Trophoblast cell (in vitro differentiated cells and primary cell): Measurements from ENCODE around the gene GOLGA2.

Experiments used
- DNase-seq, 2 donors: peaks; one replicate each; pipeline ENCODE4 v3.0.0-alpha.2; 2016
- H2AFZ ChIP-seq: 2 replicates; pipeline ENCODE4 v1.6.1; 2013; ENCODE audit warnings: low read length, moderate library complexity, mild to moderate bottlenecking; ENCODE audit not compliant: insufficient read depth, poor library complexity
- H2AK5ac ChIP-seq: 2 replicates; pipeline ENCODE4 v1.6.1; 2013; ENCODE audit warnings: mild to moderate bottlenecking, low read length
- H2BK120ac ChIP-seq: 2 replicates; pipeline ENCODE4 v1.6.1; 2013; ENCODE audit warnings: low read length, mild to moderate bottlenecking, moderate library complexity; ENCODE audit not compliant: insufficient read depth, poor library complexity
- H2BK12ac ChIP-seq: 2 replicates; pipeline ENCODE4 v1.6.1; 2013; ENCODE audit warnings: mild to moderate bottlenecking, low read length, moderate library complexity
- H2BK5ac ChIP-seq: 2 replicates; pipeline ENCODE4 v1.6.1; 2013; ENCODE audit warnings: low read length, low read depth, moderate library complexity, mild to moderate bottlenecking; ENCODE audit not compliant: poor library complexity
- H3K14ac ChIP-seq: 2 replicates; pipeline ENCODE4 v1.6.1; 2013; ENCODE audit warnings: mild to moderate bottlenecking, low read length
- H3K18ac ChIP-seq: 2 replicates; pipeline ENCODE4 v1.6.1; 2013; ENCODE audit warnings: mild to moderate bottlenecking, low read length
- H3K23ac ChIP-seq: 2 replicates; pipeline ENCODE4 v1.6.1; 2013; ENCODE audit warnings: low read length
- H3K27ac ChIP-seq: 2 replicates; pipeline ENCODE4 v1.5.1; 2013; ENCODE audit warnings: low read depth, mild to moderate bottlenecking, inconsistent platforms, low read length, moderate library complexity
- H3K27me3 ChIP-seq: 2 replicates; pipeline ENCODE4 v1.6.1; 2013; ENCODE audit warnings: inconsistent platforms, mild to moderate bottlenecking, low read length, moderate library complexity; ENCODE audit not compliant: insufficient read depth
- H3K36me3 ChIP-seq, 2 experiments: 1 replicate in 1 of 2; 2 replicates in 1 of 2; pipeline ENCODE4 v1.6.1; 2013; ENCODE audit warnings: low read length in 2 of 2, mild to moderate bottlenecking in 2 of 2, moderate library complexity in 1 of 2; ENCODE audit not compliant: insufficient read depth in 2 of 2, control insufficient read depth in 1 of 2
- H3K4ac ChIP-seq: 2 replicates; pipeline ENCODE4 v1.6.1; 2013; ENCODE audit warnings: low read depth, mild to moderate bottlenecking, low read length, moderate library complexity
- H3K4me1 ChIP-seq, 2 experiments: 1 replicate in 1 of 2; 2 replicates in 1 of 2; pipeline ENCODE4 v1.6.1; 2013; ENCODE audit warnings: low read length in 2 of 2, mild to moderate bottlenecking in 2 of 2, moderate library complexity in 1 of 2; ENCODE audit not compliant: insufficient read depth in 2 of 2, control insufficient read depth in 1 of 2
- H3K4me2 ChIP-seq: 2 replicates; pipeline ENCODE4 v1.6.1; 2013; ENCODE audit warnings: inconsistent platforms, mild to moderate bottlenecking, low read length, moderate library complexity
- H3K4me3 ChIP-seq: 2 replicates; pipeline ENCODE4 v1.5.1; 2013; ENCODE audit warnings: mild to moderate bottlenecking, low read depth, low read length, inconsistent platforms
- H3K79me1 ChIP-seq: one replicate; pipeline ENCODE4 v1.6.1; 2013; ENCODE audit warnings: low read length
- H3K79me2 ChIP-seq: 2 replicates; pipeline ENCODE4 v1.6.1; 2013; ENCODE audit warnings: low read length, mild to moderate bottlenecking; ENCODE audit not compliant: control insufficient read depth, insufficient read depth, poor library complexity
- H3K9ac ChIP-seq: 2 replicates; pipeline ENCODE4 v1.6.1; 2013; ENCODE audit warnings: mild to moderate bottlenecking, low read length
- H3K9me3 ChIP-seq: 2 replicates; pipeline ENCODE4 v1.6.1; 2013; ENCODE audit warnings: low read depth, mild to moderate bottlenecking, control low read depth, inconsistent platforms, low read length; ENCODE audit not compliant: insufficient read depth
- H4K12ac ChIP-seq: 2 replicates; pipeline ENCODE4 v1.6.1; 2013; ENCODE audit warnings: low read depth, mild to moderate bottlenecking, low read length, moderate library complexity
- H4K8ac ChIP-seq: 2 replicates; pipeline ENCODE4 v1.6.1; 2013; ENCODE audit warnings: low read depth, mild to moderate bottlenecking, low read length, moderate library complexity
- H4K91ac ChIP-seq: one replicate; pipeline ENCODE4 v1.6.1; 2013; ENCODE audit warnings: low read depth, mild to moderate bottlenecking, low read length, moderate library complexity
- WGBS: extraction: QIAGEN DNeasy Blood & Tissue Kit; methylation state at CpG from one replicate; pipeline ENCODE4 v1.1.7; 2013; ENCODE audit warnings: missing lambda C conversion rate; ENCODE audit not compliant: insufficient read length, insufficient coverage; ENCODE audit errors: extremely low coverage; 5-methylcytosine and 5-hydroxymethylcytosine counted together

Gene GOLGA2

GRCh38 chr9:128266868-128267590 lies 8.8 kb downstream of the GOLGA2 start:
- Histone ChIP-seq H3K9ac (no peak overlapping the region), H4K8ac (no peak overlapping the region), H3K79me1 (no peaks in the 10 kb centered on the region), H2BK12ac (no peak overlapping the region), H3K27me3 (no peaks in the 10 kb centered on the region), H3K36me3 (peaks cover 54 to 70% of the 10 kb centered on the region in 2 experiments), H3K4ac (no peak overlapping the region), H3K79me2 (no peaks in the 10 kb centered on the region), H3K4me1 (peaks cover 4 to 9% of the 10 kb centered on the region in 2 experiments), H2AFZ (no peak overlapping the region), H3K18ac (no peak overlapping the region), H2BK120ac (no peak overlapping the region), H4K12ac (no peak overlapping the region), H3K9me3 (peaks cover 3% of the 10 kb centered on the region), H2BK5ac (no peak overlapping the region), H3K27ac (no peak overlapping the region), H4K91ac (no peak overlapping the region), H3K23ac (no peak overlapping the region), H3K4me3 (no peak overlapping the region), H2AK5ac (no peak overlapping the region), H3K14ac (no peak overlapping the region), H3K4me2 (no peak overlapping the region)
- no CpG with 5 or more reads among the region's 15 CpGs for WGBS
- no peak for DNase-seq

DNA sequence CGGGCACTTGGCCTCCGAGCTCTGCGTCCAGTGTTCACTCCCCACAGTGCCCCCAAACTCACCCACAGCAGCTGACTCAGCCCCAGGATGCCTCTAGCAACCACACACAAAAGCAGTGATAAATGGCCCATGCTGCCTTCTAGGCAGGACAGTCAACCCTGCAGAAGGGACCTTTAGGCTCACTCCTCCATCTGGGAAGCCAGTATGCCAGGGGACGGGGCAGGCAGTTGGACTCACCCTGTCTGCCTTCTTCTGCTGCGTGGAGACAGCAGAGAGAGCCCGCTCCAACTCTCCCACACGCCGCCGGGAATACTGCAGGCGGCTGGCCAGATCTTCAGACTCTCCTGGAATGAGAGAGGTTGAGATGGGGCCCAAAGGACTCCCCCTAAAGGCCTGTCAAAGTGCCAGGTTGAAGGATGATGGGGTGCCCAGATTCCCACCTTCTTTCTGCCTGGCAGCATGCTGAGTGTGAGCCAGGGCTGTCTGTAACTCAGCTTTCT lies 10.4 kb downstream of the GOLGA2 start:
- no peak overlapping the region for H3K14ac ChIP-seq

DNA sequence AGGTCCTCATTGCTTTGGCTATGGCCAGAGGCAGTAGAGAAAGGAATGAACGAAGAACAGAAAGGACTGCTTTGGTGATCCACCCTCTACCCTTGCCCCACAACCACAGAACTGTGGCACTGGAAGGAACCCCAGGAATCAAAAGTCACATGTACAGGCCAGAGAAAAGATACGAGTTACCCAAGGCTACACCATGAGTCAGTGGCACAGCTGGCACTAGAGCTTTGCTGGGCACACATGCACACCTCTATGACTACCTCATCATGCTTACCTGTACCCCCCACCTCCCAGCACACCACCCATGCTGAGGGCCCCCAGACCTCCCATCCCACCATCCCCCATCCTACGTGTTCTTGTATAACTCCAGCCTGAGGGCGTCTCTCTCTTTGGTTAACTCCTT lies 13.1 kb downstream of the GOLGA2 start:
- H3K27ac ChIP-seq, result no peak overlapping the region
- no peak overlapping the region for H4K91ac ChIP-seq
- no peak overlapping the region for H3K18ac ChIP-seq
- H2BK5ac ChIP-seq, result no peak overlapping the region
- DNase-seq, result no peak
- H3K9ac ChIP-seq, result no peak overlapping the region
- no peaks in the 10 kb centered on the region for H3K27me3 ChIP-seq
- no peaks in the 10 kb centered on the region for H3K4me1 ChIP-seq
- H3K79me1 ChIP-seq, result no peaks in the 10 kb centered on the region
- no peak overlapping the region for H2AFZ ChIP-seq
- no peak overlapping the region for H3K23ac ChIP-seq
- WGBS, result no CpG with 5 or more reads among the region's 4 CpGs
- no peak overlapping the region for H4K8ac ChIP-seq
- no peak overlapping the region for H4K12ac ChIP-seq
- H2BK12ac ChIP-seq, result no peak overlapping the region
- H3K9me3 ChIP-seq, result no peaks in the 10 kb centered on the region
- no peak overlapping the region for H2AK5ac ChIP-seq
- H3K14ac ChIP-seq, result no peak overlapping the region
- H3K4me2 ChIP-seq, result no peak overlapping the region
- no peaks in the 10 kb centered on the region for H3K79me2 ChIP-seq
- H3K4ac ChIP-seq, result no peak overlapping the region
- H3K36me3 ChIP-seq, result peaks cover 74 to 85% of the 10 kb centered on the region in 2 experiments
- no peak overlapping the region for H2BK120ac ChIP-seq
- no peak overlapping the region for H3K4me3 ChIP-seq

More for the DNA sequence above, 10.4 kb downstream of the GOLGA2 start:
- no peak overlapping the region for H4K91ac ChIP-seq
- no peak overlapping the region for H2BK120ac ChIP-seq
- H3K27ac ChIP-seq, result no peak overlapping the region
- no peak for DNase-seq
- peaks cover 3% of the 10 kb centered on the region for H3K9me3 ChIP-seq
- H3K79me2 ChIP-seq, result no peaks in the 10 kb centered on the region
- H2AK5ac ChIP-seq, result no peak overlapping the region
- H4K12ac ChIP-seq, result no peak overlapping the region
- H3K4me3 ChIP-seq, result no peak overlapping the region
- no peak overlapping the region for H2BK5ac ChIP-seq
- H3K23ac ChIP-seq, result no peak overlapping the region
- H3K4me1 ChIP-seq, result no peaks in the 10 kb centered on the region
- no peak overlapping the region for H2BK12ac ChIP-seq
- H3K79me1 ChIP-seq, result no peaks in the 10 kb centered on the region
- H3K36me3 ChIP-seq, result peaks cover 66 to 80% of the 10 kb centered on the region in 2 experiments
- no peak overlapping the region for H4K8ac ChIP-seq
- no peak overlapping the region for H3K4ac ChIP-seq
- no peak overlapping the region for H3K9ac ChIP-seq
- no peaks in the 10 kb centered on the region for H3K27me3 ChIP-seq
- no peak overlapping the region for H3K4me2 ChIP-seq
- no CpG with 5 or more reads among the region's 10 CpGs for WGBS
- peak overlapping the region; percentile 27 for H3K18ac ChIP-seq
- no peak overlapping the region for H2AFZ ChIP-seq

GRCh38 chr9:128260340-128260739 lies 15.5 kb downstream of the GOLGA2 start:
- no peak overlapping the region for H2BK120ac ChIP-seq
- H3K4ac ChIP-seq, result no peak overlapping the region
- no peak overlapping the region for H2BK12ac ChIP-seq
- no peak for DNase-seq
- H3K4me1 ChIP-seq, result no peaks in the 10 kb centered on the region
- H3K27me3 ChIP-seq, result no peaks in the 10 kb centered on the region
- no peak overlapping the region for H4K8ac ChIP-seq
- H3K79me1 ChIP-seq, result no peaks in the 10 kb centered on the region
- H4K12ac ChIP-seq, result no peak overlapping the region
- peaks cover 65 to 75% of the 10 kb centered on the region in 2 experiments for H3K36me3 ChIP-seq
- H2BK5ac ChIP-seq, result no peak overlapping the region
- H3K18ac ChIP-seq, result no peak overlapping the region
- H2AFZ ChIP-seq, result no peak overlapping the region
- no peak overlapping the region for H3K27ac ChIP-seq
- no CpG with 5 or more reads among the region's 17 CpGs for WGBS
- H3K14ac ChIP-seq, result no peak overlapping the region
- H3K9me3 ChIP-seq, result no peaks in the 10 kb centered on the region
- no peak overlapping the region for H3K23ac ChIP-seq
- H3K4me3 ChIP-seq, result no peak overlapping the region
- no peak overlapping the region for H3K9ac ChIP-seq
- no peak overlapping the region for H3K4me2 ChIP-seq
- H4K91ac ChIP-seq, result no peak overlapping the region
- H2AK5ac ChIP-seq, result no peak overlapping the region
- no peaks in the 10 kb centered on the region for H3K79me2 ChIP-seq
